Keratinocyte (primary cell): ENCODE results near the gene SLC1A1.

Source experiments
- CTCF ChIP-seq, 3 experiments: IDR thresholded peaks in 1 of 3; conservative IDR thresholded peaks in 1 of 3; optimal IDR thresholded peaks in 1 of 3; 2 replicates in 2 of 3; 3 replicates in 1 of 3; pipeline versions ENCODE3 to v1.5.1; 2011; ENCODE audit warnings: low read length in 3 of 3, mild to moderate bottlenecking in 3 of 3, moderate library complexity in 2 of 3, control low read depth in 1 of 3, inconsistent platforms in 1 of 3; ENCODE audit not compliant: insufficient read depth in 2 of 3; ENCODE audit errors: extremely low read depth in 1 of 3
- EZH2 ChIP-seq: IDR thresholded peaks from one replicate; pipeline ENCODE4 v1.6.1; 2012; ENCODE audit warnings: inconsistent platforms, mild to moderate bottlenecking, low read length, moderate library complexity

GRCh38 chr9:4489919-4490704 is at the start of gene SLC1A1:
- no peak for TF ChIP-seq CTCF (optimal IDR thresholded peaks at IDR 0.05 in 1 of 3, IDR thresholded peaks at IDR 0.05 in 1 of 3, conservative IDR thresholded peaks at IDR 0.05 in 1 of 3; ENCODE audit: extremely low read depth in 1 of 3, insufficient read depth in 2 of 3, low read length in 3 of 3)
- TF ChIP-seq EZH2, result no peak
